DND-41 (cell line): ENCODE measurements around the gene ERG.

ENCODE experiments used
- ATAC-seq: fragments of 200-7000 bp; cut with Tn5 transposase; 3 replicates; pipeline ENCODE4 v1.9.1; 2021; ENCODE audit warnings: low read depth; ENCODE audit not compliant: insufficient read depth
- DNase-seq: peaks from one replicate; pipeline ENCODE4 v3.0.0-alpha.2; 2020
- H2AFZ ChIP-seq: 2 replicates; pipeline ENCODE4 v1.6.0; 2012; ENCODE audit warnings: low read depth, low read length
- H3K27ac ChIP-seq: 2 replicates; pipeline ENCODE4 v1.5.1; 2012; ENCODE audit warnings: low read length, inconsistent platforms
- H3K27me3 ChIP-seq: fragments of 200-600 bp; sonication (generic); 2 replicates; pipeline ENCODE4 v1.6.0; 2012; ENCODE audit warnings: low read length, mild to moderate bottlenecking, inconsistent platforms; ENCODE audit not compliant: insufficient read depth, poor library complexity
- H3K36me3 ChIP-seq: 2 replicates; pipeline ENCODE4 v1.5.1; 2012; ENCODE audit warnings: low read length, inconsistent platforms; ENCODE audit not compliant: insufficient read depth
- H3K4me1 ChIP-seq: 2 replicates; pipeline ENCODE4 v1.5.1; 2012; ENCODE audit warnings: mild to moderate bottlenecking, low read length; ENCODE audit not compliant: insufficient read depth
- H3K4me2 ChIP-seq: 2 replicates; pipeline ENCODE4 v1.6.0; 2012; ENCODE audit warnings: mild to moderate bottlenecking, moderate library complexity, low read length, inconsistent platforms; ENCODE audit not compliant: insufficient read depth
- H3K4me3 ChIP-seq, 2 experiments: fragments of 200-600 bp in 1 of 2; shearing (Covaris generic) in 1 of 2; 2 replicates each; pipeline ENCODE4 v1.5.1; 2012 to 2016; ENCODE audit warnings: inconsistent platforms in 2 of 2, low read length in 2 of 2, mild to moderate bottlenecking in 2 of 2, low read depth in 1 of 2, moderate library complexity in 1 of 2
- H3K79me2 ChIP-seq: 2 replicates; pipeline ENCODE4 v1.6.0; 2012; ENCODE audit warnings: low read length, inconsistent platforms; ENCODE audit not compliant: insufficient read depth
- H3K9ac ChIP-seq: 2 replicates; pipeline ENCODE4 v1.6.0; 2012; ENCODE audit warnings: low read depth, mild to moderate bottlenecking, inconsistent platforms, low read length, moderate library complexity
- H3K9me3 ChIP-seq: 2 replicates; pipeline ENCODE4 v1.5.1; 2012; ENCODE audit warnings: low read length, moderate library complexity, mild to moderate bottlenecking, inconsistent platforms; ENCODE audit not compliant: insufficient read depth, severe bottlenecking
- H4K20me1 ChIP-seq: 2 replicates; pipeline ENCODE4 v1.6.0; 2012; ENCODE audit warnings: low read length; ENCODE audit not compliant: insufficient read depth
- EZH2 ChIP-seq: IDR thresholded peaks from 3 replicates; pipeline ENCODE4 v1.6.1; 2012; ENCODE audit warnings: borderline replicate concordance, low read depth, mild to moderate bottlenecking, moderate library complexity, low read length, inconsistent platforms; ENCODE audit not compliant: severe bottlenecking
- TF ChIP-seq, protein P1 (sequence below): IDR thresholded peaks from 2 replicates; pipeline ENCODE4 v1.5.1; 2012; ENCODE audit warnings: borderline replicate concordance, low read length, moderate library complexity, mild to moderate bottlenecking; ENCODE audit not compliant: poor library complexity, severe bottlenecking; ENCODE audit errors: extremely low read depth

ERG gene

DNA sequence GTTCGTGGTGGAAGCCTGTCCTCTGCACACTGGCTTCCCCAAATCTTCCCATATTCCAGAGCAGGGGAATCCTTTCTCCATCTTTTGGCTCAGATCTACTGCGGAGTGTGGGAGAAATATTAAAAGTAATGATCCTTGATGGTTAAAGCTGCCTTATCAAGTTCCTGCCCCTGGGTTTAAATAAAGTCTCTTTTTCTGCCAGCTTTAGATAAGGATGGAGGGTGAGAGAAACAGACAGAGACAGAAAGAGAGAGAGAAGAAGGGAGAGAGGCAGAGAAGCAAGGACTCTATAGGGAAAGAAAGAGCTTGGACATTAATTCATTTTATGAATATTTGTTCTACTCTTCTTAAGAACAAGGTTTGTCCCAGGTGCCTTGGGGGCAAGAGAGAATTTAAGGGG, 143.5 kb downstream of the ERG start:
- no peak overlapping the region for H3K9ac ChIP-seq
- H3K4me1 ChIP-seq, result no peaks in the 10 kb centered on the region
- no peaks in the 10 kb centered on the region for H3K9me3 ChIP-seq
- TF ChIP-seq EZH2, result no peak
- TF ChIP-seq, protein P1, sequence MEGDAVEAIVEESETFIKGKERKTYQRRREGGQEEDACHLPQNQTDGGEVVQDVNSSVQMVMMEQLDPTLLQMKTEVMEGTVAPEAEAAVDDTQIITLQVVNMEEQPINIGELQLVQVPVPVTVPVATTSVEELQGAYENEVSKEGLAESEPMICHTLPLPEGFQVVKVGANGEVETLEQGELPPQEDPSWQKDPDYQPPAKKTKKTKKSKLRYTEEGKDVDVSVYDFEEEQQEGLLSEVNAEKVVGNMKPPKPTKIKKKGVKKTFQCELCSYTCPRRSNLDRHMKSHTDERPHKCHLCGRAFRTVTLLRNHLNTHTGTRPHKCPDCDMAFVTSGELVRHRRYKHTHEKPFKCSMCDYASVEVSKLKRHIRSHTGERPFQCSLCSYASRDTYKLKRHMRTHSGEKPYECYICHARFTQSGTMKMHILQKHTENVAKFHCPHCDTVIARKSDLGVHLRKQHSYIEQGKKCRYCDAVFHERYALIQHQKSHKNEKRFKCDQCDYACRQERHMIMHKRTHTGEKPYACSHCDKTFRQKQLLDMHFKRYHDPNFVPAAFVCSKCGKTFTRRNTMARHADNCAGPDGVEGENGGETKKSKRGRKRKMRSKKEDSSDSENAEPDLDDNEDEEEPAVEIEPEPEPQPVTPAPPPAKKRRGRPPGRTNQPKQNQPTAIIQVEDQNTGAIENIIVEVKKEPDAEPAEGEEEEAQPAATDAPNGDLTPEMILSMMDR, result no peak
- no peak overlapping the region for H3K27ac ChIP-seq
- DNase-seq, result no peak
- no peak overlapping the region for H3K4me2 ChIP-seq
- H2AFZ ChIP-seq, result no peak overlapping the region
- 0 out of 2 replicates have a peak, but pooled peaks cover 4% of the 10 kb centered on the region for H4K20me1 ChIP-seq
- no peak overlapping the region for H3K4me3 ChIP-seq
- no peaks in the 10 kb centered on the region for H3K36me3 ChIP-seq
- ATAC-seq, result no peak
- peaks cover 13% of the 10 kb centered on the region for H3K27me3 ChIP-seq
- H3K79me2 ChIP-seq, result no peaks in the 10 kb centered on the region

DNA sequence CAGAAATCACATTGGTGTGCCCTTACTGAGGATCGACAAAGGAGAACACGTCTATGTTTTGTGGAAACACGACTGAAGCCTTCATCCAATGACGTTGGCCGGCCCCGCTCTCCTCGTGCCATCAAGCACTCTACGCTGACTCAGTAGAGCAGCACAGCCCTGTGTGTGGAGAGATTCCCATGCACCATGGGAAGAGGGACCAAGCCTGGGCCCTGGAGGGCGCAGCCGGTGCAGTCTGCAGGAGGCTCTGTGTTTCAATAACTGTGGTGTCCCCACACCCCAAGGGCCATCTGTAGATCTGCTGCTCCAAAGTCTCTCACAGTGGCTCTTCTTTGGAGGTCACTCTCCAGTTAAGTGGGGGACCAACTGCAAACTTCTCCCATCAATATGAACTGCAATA, 144.0 kb downstream of the ERG start:
- Histone ChIP-seq H3K27me3 (peaks cover 13% of the 10 kb centered on the region), H3K36me3 (no peaks in the 10 kb centered on the region), H2AFZ (no peak overlapping the region), H3K4me2 (no peak overlapping the region), H3K4me3 (no peak overlapping the region), H3K9ac (no peak overlapping the region), H3K9me3 (no peaks in the 10 kb centered on the region), H3K79me2 (no peaks in the 10 kb centered on the region), H3K4me1 (no peaks in the 10 kb centered on the region), H4K20me1 (0 out of 2 replicates have a peak, but pooled peaks cover 4% of the 10 kb centered on the region), H3K27ac (no peak overlapping the region)
- TF ChIP-seq, protein P1, result no peak
- no peak for TF ChIP-seq EZH2
- ATAC-seq, result no peak
- DNase-seq, result no peak

DNA sequence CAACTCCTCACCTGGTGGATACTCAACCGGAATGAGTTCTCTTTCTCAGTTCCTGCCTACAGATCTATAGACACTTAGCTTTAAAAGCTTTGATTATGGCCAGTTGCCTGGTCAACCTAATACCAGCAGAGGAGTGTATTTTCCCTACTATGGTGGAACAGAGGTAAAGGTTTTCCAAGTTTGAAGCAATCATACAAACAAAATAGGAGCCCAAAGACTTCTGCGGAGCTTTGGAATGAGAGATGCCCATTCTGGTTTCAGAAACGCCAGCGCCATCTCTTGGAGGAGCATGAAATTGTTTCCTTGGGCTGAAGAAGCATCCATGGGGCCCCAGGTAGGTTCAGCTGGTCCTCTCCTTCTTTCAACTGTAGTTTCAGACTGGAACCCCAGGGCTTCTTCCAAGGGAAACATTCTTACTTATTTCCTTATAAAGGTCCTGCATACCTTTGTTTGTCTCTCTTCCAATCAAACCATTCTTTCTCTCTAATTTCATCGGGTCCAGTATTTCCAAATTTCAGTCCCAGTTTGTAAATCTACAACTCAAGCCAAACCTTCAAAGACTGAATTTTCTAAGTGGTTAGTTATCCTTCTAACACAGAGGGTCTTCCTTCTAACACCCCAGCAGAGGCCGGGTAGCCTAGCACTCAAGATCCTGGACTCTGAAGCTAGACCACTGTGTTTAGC, 145.6 kb downstream of the ERG start:
- Histone ChIP-seq H3K27ac (no peak overlapping the region), H3K27me3 (peaks cover 24% of the 10 kb centered on the region), H3K9ac (no peak overlapping the region), H3K4me3 (no peak overlapping the region), H4K20me1 (0 out of 2 replicates have a peak, but pooled peaks cover 4% of the 10 kb centered on the region), H3K79me2 (no peaks in the 10 kb centered on the region), H3K4me2 (no peak overlapping the region), H3K9me3 (no peaks in the 10 kb centered on the region), H3K36me3 (no peaks in the 10 kb centered on the region), H2AFZ (no peak overlapping the region), H3K4me1 (no peaks in the 10 kb centered on the region)
- TF ChIP-seq EZH2, result no peak
- TF ChIP-seq, protein P1, result peak; percentile 64
- no peak for ATAC-seq
- no peak for DNase-seq
